C4-2B (cell line): ENCODE measurements around the gene ANKS1B.
"Not testable (repeated sequence)": the region's sequence is repeated elsewhere in the genome, so short reads cannot be mapped to it uniquely, and the experiment has no call there.

ENCODE experiments used
- H3K27ac ChIP-seq: fragments of 450-650 bp; 2 replicates; pipeline ENCODE4 v1.5.1; 2017
- CTCF ChIP-seq: fragments of 450-650 bp; conservative IDR thresholded peaks from 2 replicates; pipeline ENCODE4 v1.5.1; 2017; ENCODE audit warnings: mild to moderate bottlenecking
- ZFX ChIP-seq: fragments of 450-650 bp; IDR thresholded peaks from 2 replicates; pipeline ENCODE4 v1.6.1; 2017

ANKS1B gene

DNA sequence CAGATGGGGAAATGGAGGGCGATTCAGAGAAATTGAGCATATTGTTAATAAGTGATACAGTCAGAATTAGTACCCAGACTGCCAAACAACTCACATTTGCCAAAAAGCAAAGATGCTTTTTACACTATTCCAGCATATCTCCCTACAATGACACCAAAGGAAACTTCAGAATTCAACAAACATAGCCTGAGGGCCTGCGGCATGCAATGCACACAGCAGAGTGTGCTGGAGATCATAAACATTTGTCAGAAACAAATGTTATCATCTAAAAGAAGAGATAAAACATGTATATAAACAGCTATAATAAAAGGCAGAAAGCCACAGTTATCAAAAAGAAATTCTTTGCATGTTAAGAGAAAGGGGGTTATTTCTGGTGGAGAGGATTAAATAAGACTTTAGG is 357.3 kb downstream of the ANKS1B start:
- TF ChIP-seq ZFX: no peak
- TF ChIP-seq CTCF: no peak
- no peak overlapping the region for H3K27ac ChIP-seq

DNA sequence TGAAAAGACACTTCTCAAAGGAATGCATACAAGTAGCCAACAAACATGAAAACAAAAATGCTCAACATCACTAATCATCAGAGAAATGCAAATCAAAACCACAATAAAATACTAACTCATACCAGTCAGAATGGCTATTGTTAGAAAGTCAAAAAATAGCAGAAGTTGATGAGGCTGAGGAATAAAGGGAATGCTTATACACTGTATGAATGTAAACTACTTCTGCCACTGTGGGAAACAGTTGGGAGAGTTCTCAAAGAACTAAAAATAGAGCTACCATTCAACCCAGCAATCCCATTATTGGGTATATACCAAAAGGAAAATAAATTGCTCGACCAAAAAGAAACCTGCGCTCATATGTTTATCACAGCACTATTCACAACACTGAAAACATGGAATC is 360.1 kb downstream of the ANKS1B start:
- H3K27ac ChIP-seq: not testable (repeated sequence)

GRCh38 chr12:99620159-99620479 is 364.6 kb downstream of the ANKS1B start:
- TF ChIP-seq ZFX (no peak), CTCF (peak; percentile 55)
- no peak overlapping the region for H3K27ac ChIP-seq

GRCh38 chr12:99619389-99620158 is 365.2 kb downstream of the ANKS1B start:
- peak; percentile 85 for TF ChIP-seq CTCF
- TF ChIP-seq ZFX: no peak
- H3K27ac ChIP-seq: no peak overlapping the region

- no peak for TF ChIP-seq ZFX
- no peak for TF ChIP-seq CTCF
- no peak overlapping the region for H3K27ac ChIP-seq
Observed at GRCh38 chr12:99618657-99619056, 366.1 kb downstream of the ANKS1B start.

DNA sequence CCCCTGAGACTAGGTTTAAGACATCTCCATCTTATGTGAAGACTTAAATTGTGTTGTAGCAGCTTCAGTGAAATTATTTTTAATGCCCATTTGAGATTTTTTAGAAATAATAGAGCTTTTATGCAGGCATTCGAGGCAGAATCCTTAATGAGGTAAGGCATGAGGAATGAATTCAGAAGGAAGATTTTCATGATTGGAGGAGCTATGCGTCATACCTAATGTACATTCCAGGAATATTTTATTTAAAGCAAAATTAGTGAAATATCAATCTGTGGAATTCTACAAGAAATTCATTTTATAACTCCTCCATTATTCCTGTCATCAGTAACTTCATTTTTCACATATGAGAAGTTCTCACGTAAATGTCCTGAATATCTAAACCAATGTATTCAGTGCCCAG is 373.1 kb downstream of the ANKS1B start:
- H3K27ac ChIP-seq: no peak overlapping the region
- TF ChIP-seq ZFX: no peak
- no peak for TF ChIP-seq CTCF

- TF ChIP-seq ZFX (no peak), CTCF (no peak)
Observed at GRCh38 chr12:99611117-99611516, 373.6 kb downstream of the ANKS1B start.

GRCh38 chr12:99609455-99610181 is 375.1 kb downstream of the ANKS1B start:
- H3K27ac ChIP-seq: no peak overlapping the region

More at GRCh38 chr12:99611117-99611516, 373.6 kb downstream of the ANKS1B start:
- H3K27ac ChIP-seq: no peak overlapping the region

More at GRCh38 chr12:99609455-99610181, 375.1 kb downstream of the ANKS1B start:
- TF ChIP-seq CTCF: no peak
- TF ChIP-seq ZFX: no peak
